ENCODE results near the gene DMD. TPM values are rescaled to one million over a fixed set of nuclear protein-coding genes. Genes with fewer than 3 reads are reported as not detected.

The DMD gene
- total and polyA plus RNA-seq, 2 of the 8 experiments (the other 6 are each of a cell fraction or from before 2014, with no cell fraction given): 4.8 to 7.4 TPM

DNA sequence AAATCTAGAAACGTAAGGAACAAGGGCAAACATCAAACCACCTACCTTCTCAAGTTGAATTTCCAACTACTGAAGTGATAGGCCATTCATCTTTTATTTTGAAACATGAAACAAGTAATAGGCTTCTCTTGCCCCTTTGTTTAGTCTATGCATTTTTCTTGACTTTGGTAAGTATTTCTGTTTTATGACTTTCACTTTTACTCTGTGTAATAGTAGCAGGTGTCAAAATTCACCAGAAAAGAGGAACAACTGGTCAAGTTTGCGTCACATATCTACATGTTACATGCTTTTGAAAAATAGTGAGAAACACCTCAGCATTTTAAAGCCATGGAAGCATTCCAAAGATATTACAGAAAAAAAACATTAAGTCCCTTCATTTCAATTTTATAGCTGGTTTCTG, 1982.4 kb downstream of the DMD start (continued):
- TF ChIP-seq SIX5 (IDR thresholded peaks at IDR 0.05; ENCODE audit: low read depth, low read length) (no peak), ASH2L (IDR thresholded peaks at IDR 0.05; ENCODE audit: low read length) (no peak), SP2 (IDR thresholded peaks at IDR 0.05; ENCODE audit: low read length) (no peak), KDM5A (IDR thresholded peaks at IDR 0.05; ENCODE audit: low read length) (no peak)

All from H1 (cell line).